Activated CD4-positive, alpha-beta T cell treated with anti-CD3 and anti-CD28 coated beads for 1 hour (primary cell): ENCODE measurements around the gene PCDHA4.
"Not testable (repeated sequence)": the region's sequence is repeated elsewhere in the genome, so short reads cannot be mapped to it uniquely, and the experiment has no call there.

Experiments
- DNase-seq: peaks from one replicate; pipeline ENCODE4 v3.0.0-alpha.2; 2020

PCDHA4 gene

DNA sequence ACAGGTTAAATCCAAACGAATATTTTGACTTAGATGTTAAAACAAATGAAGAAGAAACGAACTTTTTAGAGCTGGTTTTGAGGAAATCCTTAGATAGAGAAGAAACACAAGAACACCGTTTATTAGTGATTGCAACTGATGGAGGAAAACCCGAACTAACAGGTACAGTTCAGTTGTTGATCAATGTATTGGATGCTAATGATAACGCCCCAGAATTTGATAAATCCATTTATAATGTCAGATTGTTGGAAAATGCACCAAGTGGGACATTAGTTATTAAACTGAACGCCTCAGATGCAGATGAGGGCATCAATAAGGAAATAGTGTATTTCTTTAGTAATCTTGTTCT is 15.4 kb downstream of the PCDHA4 start:
- DNase-seq: no peak

DNA sequence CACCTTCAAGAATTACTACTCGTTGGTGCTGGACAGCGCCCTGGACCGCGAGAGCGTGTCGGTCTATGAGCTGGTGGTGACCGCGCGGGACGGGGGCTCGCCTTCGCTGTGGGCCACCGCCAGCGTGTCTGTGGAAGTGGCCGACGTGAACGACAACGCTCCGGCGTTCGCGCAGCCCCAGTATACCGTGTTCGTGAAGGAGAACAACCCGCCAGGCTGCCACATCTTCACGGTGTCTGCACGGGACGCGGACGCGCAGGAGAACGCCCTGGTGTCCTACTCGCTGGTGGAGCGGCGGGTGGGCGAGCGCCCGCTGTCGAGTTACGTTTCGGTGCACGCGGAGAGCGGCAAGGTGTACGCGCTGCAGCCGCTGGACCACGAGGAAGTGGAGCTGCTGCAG is 16.1 kb downstream of the PCDHA4 start:
- DNase-seq: not testable (repeated sequence)

DNA sequence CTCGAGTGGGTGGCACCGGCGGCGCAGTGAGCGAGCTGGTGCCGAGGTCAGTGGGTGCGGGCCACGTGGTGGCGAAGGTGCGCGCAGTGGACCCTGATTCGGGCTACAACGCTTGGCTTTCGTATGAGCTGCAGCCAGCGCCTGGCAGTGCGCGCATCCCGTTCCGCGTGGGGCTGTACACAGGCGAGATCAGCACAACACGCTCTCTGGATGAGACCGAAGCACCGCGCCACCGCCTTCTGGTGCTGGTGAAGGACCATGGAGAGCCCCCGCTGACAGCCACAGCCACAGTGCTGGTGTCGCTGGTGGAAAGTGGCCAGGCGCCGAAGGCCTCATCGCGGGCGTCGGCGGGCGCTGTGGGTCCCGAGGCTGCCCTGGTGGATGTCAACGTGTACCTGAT is 16.6 kb downstream of the PCDHA4 start:
- DNase-seq: no peak

DNA sequence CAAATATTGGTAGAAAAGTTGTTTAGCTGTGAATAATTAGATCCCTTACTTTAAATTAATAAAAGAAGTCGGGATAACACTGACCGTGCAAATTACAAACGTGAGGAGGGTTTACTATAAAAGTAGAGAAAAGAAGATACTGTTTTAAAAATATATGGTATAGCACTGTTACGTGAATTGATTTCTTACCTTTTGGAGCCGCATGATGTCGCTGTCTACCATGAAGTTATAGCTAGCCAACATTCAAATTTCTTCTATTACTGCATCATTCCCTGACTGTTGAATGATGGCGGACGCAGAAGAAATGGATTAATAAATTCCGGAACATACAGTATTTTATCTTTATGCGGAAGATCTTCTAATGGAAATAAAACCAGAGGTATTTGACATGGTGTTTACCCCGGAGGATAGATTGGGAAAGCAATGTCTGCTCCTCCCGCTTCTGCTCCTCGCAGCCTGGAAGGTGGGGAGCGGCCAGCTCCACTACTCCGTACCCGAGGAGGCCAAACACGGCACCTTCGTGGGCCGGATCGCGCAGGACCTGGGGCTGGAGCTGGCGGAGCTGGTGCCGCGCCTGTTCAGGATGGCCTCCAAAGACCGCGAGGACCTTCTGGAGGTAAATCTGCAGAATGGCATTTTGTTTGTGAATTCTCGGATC is 21.0 kb downstream of the PCDHA4 start, which contains the start of gene PCDHA6:
Gene PCDHA6 (plus strand): TSS at position 257 of the 658 bp plus-strand sequence. CDS start 132 bp downstream, at position 389.
- no peak for DNase-seq

DNA sequence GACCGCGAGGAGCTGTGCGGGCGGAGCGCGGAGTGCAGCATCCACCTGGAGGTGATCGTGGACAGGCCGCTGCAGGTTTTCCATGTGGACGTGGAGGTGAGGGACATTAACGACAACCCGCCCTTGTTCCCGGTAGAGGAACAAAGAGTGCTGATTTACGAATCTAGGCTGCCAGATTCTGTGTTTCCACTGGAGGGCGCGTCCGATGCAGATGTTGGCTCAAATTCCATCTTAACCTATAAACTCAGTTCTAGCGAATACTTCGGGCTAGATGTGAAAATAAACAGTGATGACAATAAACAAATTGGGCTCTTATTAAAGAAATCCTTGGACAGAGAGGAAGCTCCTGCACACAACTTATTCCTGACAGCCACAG is 21.5 kb downstream of the PCDHA4 start:
- DNase-seq: no peak

DNA sequence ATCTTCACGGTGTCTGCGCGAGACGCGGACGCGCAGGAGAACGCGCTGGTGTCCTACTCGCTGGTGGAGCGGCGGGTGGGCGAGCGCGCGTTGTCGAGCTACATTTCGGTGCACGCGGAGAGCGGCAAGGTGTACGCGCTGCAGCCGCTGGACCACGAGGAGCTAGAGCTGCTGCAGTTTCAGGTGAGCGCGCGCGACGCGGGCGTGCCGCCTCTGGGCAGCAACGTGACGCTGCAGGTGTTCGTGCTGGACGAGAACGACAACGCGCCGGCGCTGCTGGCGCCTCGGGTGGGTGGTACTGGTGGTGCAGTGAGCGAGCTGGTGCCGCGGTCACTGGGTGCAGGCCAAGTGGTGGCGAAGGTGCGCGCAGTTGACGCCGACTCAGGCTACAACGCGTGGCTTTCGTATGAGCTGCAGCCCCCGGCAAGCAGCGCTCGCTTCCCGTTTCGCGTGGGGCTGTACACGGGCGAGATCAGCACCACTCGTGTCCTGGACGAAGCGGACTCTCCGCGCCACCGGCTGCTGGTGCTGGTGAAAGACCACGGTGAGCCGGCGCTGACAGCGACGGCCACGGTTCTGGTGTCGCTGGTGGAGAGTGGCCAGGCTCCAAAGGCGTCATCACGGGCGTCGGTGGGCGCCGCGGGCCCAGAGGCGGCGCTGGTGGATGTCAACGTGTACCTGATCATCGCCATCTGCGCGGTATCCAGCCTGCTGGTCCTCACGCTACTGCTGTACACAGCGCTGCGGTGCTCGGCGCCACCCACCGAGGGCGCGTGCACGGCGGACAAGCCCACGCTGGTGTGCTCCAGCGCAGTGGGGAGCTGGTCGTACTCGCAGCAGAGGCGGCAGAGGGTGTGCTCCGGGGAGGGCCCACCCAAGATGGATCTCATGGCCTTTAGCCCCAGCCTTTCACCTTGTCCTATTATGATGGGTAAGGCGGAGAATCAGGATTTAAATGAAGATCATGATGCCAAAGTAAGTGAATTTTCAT is 22.9 kb downstream of the PCDHA4 start:
- DNase-seq: not testable (repeated sequence)

DNA sequence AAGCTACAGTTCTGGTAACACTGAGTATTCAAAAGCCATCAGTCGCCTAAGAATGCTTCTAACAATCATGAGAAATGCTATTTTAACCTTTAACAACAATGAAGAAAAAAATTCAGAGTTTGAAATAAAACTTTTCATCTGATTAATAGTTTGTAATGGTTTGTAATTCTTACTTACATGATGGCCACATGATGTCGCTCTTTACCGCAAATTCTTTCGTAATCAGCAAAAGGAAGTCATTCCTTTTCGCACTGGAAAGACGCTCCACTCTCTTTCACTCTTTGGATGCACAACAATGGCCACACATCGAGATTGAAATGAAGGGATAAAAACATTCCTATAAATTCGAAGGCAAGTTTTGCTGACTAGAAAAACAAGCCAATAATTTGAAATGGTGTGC is 27.1 kb downstream of the PCDHA4 start, which contains the start of gene PCDHA7:
Gene PCDHA7 (plus strand): TSS at position 277 of the 400 bp plus-strand sequence. CDS start 115 bp downstream, at position 392.
- no peak for DNase-seq

DNA sequence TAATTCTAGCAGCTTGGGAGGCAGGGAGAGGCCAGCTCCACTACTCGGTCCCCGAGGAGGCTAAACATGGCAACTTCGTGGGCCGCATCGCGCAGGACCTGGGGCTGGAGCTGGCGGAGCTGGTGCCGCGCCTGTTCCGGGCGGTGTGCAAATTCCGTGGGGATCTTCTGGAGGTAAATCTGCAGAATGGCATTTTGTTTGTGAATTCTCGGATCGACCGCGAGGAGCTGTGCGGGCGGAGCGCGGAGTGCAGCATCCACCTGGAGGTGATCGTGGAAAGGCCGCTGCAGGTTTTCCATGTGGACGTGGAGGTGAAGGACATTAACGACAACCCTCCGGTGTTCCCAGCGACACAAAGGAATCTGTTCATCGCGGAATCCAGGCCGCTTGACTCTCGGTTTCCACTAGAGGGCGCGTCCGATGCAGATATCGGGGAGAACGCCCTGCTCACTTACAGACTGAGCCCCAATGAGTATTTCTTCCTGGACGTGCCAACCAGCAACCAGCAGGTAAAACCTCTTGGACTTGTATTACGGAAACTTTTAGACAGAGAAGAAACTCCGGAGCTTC is 27.7 kb downstream of the PCDHA4 start:
- DNase-seq: not testable (repeated sequence)

DNA sequence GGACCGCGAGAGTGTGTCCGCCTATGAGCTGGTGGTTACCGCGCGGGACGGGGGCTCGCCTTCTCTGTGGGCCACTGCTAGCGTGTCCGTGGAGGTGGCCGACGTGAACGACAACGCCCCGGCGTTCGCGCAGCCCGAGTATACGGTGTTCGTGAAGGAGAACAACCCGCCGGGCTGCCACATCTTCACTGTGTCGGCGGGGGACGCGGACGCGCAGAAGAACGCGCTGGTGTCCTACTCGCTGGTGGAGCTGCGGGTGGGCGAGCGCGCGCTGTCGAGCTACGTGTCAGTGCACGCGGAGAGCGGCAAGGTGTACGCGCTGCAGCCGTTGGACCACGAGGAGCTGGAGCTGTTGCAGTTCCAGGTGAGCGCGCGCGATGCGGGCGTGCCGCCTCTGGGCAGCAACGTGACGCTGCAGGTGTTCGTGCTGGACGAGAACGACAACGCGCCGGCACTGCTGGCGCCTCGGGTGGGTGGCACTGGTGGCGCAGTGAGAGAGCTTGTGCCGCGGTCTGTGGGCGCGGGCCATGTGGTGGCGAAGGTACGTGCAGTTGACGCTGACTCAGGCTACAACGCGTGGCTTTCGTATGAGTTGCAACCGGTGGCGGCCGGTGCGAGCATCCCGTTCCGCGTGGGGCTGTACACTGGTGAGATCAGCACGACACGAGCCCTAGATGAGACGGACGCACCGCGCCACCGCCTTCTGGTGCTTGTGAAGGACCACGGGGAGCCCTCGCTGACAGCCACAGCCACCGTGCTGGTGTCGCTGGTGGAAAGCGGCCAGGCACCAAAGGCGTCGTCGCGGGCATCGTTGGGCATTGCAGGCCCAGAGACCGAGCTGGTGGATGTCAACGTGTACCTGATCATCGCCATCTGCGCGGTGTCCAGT is 29.0 kb downstream of the PCDHA4 start:
- no peak for DNase-seq

DNA sequence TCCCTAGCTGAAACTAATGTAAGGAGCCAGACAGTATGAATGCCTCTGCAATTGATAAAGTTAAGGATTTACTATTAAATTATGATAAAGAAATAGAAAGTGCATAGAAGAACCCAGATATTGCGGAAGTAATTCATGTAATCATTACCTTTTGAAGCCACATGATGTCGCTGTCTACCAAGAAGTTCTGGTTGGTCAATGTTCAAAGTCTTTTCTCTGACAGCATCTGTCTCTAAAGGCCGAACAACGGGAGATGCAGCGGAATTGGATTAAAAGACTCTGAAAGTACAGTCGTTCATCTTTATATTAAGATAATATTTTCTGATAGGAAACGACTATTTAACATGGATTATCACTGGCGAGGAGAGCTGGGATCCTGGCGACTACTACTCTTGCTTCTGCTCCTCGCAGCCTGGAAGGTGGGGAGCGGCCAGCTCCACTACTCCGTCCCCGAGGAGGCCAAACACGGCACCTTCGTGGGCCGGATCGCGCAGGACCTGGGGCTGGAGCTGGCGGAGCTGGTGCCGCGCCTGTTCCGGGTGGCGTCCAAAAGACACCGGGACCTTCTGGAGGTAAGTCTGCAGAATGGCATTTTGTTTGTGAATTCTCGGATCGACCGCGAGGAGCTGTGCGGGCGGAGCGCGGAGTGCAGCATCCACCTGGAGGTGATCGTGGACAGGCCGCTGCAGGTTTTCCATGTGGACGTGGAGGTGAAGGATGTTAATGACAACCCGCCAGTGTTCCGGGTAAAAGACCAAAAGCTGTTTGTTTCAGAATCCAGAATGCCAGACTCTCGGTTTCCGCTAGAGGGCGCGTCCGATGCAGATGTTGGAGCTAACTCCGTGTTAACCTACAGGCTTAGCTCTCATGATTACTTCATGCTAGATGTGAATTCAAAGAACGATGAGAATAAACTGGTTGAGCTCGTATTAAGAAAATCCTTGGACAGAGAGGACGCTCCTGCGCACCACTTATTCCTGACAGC is 34.4 kb downstream of the PCDHA4 start, which contains the start of gene PCDHA8:
Gene PCDHA8 (plus strand): TSS at position 210 of the 985 bp plus-strand sequence. CDS start 135 bp downstream, at position 345.
- no peak for DNase-seq

DNA sequence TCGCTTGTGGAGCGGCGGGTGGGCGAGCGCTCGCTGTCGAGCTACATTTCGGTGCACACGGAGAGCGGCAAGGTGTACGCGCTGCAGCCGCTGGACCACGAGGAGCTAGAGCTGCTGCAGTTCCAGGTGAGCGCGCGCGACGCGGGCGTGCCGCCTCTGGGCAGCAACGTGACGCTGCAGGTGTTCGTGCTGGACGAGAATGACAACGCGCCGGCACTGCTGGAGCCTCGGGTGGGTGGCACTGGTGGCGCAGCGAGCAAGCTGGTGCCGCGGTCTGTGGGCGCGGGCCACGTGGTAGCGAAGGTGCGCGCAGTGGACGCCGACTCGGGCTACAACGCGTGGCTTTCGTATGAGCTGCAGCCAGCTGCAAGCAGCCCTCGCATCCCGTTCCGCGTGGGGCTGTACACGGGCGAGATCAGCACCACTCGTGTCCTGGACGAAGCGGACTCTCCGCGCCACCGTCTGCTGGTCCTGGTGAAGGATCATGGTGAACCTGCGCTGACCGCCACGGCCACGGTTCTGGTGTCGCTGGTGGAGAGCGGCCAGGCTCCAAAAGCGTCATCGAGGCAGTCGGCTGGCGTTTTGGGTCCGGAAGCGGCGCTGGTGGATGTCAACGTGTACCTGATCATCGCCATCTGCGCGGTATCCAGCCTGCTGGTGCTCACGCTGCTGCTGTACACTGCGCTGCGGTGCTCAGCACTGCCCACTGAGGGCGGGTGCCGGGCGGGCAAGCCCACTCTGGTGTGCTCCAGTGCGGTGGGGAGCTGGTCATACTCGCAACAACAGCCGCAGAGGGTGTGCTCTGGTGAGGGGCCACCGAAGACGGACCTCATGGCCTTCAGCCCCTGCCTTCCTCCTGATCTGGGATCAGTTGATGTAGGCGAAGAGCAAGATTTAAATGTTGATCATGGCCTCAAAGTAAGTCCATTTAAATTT is 36.2 kb downstream of the PCDHA4 start:
- no peak for DNase-seq

DNA sequence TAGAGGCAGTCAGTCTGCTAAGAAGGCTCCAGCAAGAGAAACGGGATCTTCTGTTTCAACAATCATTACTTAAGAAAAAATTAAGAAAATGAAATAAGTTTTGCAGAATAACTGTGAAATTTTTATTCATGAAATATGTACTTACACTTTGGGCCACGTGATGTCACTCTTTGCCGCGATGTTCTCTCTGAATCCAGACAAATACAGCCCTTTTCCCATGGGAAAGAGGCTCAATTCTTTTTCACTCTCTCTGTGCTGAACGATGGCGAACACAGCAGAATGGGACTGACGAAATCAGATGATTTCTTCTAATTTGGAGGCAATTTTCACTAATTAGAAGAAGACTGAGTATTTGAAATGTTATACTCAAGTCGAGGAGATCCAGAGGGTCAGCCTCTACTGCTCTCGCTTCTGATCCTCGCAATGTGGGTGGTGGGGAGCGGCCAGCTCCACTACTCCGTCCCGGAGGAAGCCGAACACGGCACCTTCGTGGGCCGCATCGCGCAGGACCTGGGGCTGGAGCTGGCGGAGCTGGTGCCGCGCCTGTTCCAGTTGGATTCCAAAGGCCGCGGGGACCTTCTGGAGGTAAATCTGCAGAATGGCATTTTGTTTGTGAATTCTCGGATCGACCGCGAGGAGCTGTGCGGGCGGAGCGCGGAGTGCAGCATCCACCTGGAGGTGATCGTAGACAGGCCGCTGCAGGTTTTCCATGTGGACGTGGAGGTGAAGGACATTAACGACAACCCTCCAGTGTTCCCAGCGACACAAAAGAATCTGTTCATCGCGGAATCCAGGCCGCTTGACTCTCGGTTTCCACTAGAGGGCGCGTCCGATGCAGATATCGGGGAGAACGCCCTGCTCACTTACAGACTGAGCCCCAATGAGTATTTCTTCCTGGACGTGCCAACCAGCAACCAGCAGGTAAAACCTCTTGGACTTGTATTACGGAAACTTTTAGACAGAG is 41.6 kb downstream of the PCDHA4 start, which contains the start of gene PCDHA9:
Gene PCDHA9 (plus strand): TSS at position 244 of the 964 bp plus-strand sequence. CDS start 114 bp downstream, at position 358.
- not testable (repeated sequence) for DNase-seq

DNA sequence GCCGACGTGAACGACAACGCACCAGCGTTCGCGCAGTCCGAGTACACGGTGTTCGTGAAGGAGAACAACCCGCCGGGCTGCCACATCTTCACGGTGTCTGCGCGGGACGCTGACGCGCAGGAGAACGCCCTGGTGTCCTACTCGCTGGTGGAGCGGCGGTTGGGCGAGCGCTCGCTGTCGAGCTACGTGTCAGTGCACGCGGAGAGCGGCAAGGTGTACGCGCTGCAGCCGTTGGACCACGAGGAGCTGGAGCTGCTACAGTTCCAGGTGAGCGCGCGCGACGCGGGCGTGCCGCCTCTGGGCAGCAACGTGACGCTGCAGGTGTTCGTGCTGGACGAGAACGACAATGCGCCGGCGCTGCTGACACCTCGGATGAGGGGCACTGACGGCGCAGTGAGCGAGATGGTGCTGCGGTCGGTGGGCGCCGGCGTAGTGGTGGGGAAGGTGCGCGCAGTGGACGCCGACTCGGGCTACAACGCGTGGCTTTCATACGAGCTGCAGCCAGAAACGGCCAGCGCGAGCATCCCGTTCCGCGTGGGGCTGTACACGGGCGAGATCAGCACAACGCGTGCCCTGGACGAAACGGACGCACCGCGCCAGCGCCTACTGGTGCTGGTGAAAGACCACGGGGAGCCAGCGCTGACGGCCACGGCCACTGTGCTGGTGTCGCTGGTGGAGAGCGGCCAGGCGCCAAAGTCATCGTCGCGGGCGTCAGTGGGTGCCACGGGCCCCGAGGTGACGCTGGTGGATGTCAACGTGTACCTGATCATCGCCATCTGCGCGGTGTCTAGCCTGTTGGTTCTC is 43.2 kb downstream of the PCDHA4 start:
- DNase-seq: not testable (repeated sequence)

DNA sequence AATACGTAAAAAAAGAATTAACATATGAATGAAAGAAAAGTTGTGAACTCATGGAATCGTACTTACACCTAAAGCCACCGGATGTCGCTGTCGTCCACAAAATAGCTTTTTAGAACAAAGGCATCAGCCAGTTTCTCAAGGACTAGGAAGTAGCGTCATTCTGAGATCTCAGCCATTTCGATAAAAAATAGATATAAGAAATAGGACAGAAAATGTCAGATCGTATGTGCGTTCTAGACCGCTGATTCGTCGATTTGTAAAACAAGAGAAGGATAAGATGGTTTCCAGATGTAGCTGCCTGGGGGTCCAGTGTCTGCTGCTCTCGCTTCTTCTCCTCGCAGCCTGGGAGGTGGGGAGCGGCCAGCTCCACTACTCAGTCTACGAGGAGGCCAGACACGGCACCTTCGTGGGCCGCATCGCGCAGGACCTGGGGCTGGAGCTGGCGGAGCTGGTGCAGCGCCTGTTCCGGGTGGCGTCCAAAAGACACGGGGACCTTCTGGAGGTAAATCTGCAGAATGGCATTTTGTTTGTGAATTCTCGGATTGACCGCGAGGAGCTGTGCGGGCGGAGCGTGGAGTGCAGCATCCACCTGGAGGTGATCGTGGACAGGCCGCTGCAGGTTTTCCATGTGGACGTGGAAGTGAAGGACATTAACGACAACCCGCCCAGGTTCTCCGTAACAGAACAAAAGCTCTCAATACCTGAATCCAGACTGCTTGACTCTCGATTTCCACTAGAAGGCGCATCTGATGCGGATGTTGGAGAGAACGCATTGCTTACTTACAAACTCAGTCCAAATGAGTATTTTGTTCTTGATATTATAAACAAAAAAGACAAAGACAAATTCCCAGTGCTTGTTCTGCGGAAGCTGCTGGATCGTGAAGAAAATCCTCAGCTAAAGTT is 49.2 kb downstream of the PCDHA4 start, which contains the start of gene PCDHA10:
Gene PCDHA10 (plus strand): TSS at position 126 of the 903 bp plus-strand sequence. CDS start 152 bp downstream, at position 278.
- DNase-seq: no peak

DNA sequence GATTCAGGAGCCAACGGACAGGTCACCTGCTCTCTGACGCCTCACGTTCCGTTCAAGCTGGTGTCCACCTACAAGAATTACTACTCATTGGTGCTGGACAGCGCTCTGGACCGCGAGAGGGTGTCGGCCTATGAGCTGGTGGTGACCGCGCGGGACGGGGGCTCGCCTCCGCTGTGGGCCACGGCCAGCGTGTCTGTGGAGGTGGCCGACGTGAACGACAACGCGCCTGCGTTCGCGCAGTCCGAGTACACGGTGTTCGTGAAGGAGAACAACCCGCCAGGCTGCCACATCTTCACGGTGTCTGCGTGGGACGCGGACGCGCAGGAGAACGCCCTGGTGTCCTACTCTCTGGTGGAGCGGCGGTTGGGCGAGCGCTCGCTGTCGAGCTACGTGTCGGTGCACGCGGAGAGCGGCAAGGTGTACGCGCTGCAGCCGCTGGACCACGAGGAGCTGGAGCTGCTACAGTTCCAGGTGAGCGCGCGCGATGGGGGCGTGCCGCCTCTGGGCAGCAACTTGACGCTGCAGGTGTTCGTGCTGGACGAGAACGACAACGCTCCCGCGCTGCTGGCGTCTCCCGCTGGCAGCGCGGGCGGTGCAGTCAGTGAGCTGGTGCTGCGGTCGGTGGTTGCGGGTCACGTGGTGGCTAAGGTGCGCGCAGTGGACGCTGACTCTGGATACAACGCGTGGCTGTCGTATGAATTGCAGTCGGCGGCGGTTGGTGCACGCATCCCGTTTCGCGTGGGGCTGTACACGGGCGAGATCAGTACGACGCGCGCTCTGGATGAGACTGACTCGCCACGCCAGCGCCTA is 50.5 kb downstream of the PCDHA4 start:
- DNase-seq: no peak

DNA sequence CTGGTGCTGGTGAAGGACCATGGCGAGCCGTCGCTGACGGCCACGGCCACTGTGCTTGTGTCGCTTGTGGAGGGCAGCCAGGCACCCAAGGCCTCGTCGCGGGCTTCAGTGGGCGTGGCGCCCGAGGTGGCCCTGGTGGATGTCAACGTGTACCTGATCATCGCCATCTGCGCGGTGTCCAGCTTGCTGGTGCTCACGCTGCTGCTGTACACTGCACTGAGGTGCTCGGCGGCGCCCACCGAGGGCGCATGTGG is 51.0 kb downstream of the PCDHA4 start:
- DNase-seq: no peak
